ENCODE data around the gene TRAPPC6A.

DNA sequence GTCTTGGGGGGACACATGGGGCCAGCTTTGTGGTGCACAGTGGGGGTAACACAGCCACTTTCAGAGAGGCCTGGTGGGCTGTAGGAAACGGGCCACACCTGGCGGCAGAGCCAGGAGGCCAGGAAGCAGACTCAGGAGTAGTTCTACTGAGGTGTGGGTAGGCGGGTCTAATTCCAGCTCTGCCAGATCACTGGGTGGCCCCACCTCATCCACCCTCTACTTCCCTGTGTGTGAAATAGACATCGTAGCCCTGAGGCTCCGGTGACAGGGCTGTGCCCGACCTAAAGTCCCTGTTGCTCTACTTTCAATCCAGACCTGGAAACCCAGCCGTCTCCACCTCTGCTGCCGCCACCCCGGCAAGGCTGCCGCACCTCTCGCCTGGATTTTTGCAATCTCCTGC is 21.3 kb downstream of the TRAPPC6A start:
- no peak for TF ChIP-seq TCF7 (CRISPR knock-in tag; IDR thresholded peaks at IDR 0.05; ENCODE audit: low read depth)
- TF ChIP-seq, protein P1, sequence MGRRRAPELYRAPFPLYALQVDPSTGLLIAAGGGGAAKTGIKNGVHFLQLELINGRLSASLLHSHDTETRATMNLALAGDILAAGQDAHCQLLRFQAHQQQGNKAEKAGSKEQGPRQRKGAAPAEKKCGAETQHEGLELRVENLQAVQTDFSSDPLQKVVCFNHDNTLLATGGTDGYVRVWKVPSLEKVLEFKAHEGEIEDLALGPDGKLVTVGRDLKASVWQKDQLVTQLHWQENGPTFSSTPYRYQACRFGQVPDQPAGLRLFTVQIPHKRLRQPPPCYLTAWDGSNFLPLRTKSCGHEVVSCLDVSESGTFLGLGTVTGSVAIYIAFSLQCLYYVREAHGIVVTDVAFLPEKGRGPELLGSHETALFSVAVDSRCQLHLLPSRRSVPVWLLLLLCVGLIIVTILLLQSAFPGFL (CRISPR knock-in tag; IDR thresholded peaks at IDR 0.05; ENCODE audit: borderline replicate concordance): no peak
- TF ChIP-seq, protein P2, sequence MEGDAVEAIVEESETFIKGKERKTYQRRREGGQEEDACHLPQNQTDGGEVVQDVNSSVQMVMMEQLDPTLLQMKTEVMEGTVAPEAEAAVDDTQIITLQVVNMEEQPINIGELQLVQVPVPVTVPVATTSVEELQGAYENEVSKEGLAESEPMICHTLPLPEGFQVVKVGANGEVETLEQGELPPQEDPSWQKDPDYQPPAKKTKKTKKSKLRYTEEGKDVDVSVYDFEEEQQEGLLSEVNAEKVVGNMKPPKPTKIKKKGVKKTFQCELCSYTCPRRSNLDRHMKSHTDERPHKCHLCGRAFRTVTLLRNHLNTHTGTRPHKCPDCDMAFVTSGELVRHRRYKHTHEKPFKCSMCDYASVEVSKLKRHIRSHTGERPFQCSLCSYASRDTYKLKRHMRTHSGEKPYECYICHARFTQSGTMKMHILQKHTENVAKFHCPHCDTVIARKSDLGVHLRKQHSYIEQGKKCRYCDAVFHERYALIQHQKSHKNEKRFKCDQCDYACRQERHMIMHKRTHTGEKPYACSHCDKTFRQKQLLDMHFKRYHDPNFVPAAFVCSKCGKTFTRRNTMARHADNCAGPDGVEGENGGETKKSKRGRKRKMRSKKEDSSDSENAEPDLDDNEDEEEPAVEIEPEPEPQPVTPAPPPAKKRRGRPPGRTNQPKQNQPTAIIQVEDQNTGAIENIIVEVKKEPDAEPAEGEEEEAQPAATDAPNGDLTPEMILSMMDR (IDR thresholded peaks at IDR 0.05): no peak
- TF ChIP-seq TP53 (CRISPR knock-in tag; IDR thresholded peaks at IDR 0.05): no peak
- TF ChIP-seq, protein P3, sequence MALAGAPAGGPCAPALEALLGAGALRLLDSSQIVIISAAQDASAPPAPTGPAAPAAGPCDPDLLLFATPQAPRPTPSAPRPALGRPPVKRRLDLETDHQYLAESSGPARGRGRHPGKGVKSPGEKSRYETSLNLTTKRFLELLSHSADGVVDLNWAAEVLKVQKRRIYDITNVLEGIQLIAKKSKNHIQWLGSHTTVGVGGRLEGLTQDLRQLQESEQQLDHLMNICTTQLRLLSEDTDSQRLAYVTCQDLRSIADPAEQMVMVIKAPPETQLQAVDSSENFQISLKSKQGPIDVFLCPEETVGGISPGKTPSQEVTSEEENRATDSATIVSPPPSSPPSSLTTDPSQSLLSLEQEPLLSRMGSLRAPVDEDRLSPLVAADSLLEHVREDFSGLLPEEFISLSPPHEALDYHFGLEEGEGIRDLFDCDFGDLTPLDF (CRISPR knock-in tag; IDR thresholded peaks at IDR 0.05): no peak
- no peak for TF ChIP-seq SP1 (CRISPR knock-in tag; conservative IDR thresholded peaks at IDR 0.05)
- TF ChIP-seq GABPB1 (CRISPR knock-in tag; IDR thresholded peaks at IDR 0.05): no peak
- TF ChIP-seq, protein P4, sequence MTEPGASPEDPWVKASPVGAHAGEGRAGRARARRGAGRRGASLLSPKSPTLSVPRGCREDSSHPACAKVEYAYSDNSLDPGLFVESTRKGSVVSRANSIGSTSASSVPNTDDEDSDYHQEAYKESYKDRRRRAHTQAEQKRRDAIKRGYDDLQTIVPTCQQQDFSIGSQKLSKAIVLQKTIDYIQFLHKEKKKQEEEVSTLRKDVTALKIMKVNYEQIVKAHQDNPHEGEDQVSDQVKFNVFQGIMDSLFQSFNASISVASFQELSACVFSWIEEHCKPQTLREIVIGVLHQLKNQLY (CRISPR knock-in tag; IDR thresholded peaks at IDR 0.05): no peak
- no peak for TF ChIP-seq GRHL2 (CRISPR knock-in tag; IDR thresholded peaks at IDR 0.05; ENCODE audit: insufficient replicate concordance, severe bottlenecking)
